Neural progenitor cell (in vitro differentiated cells): ENCODE data around the gene CCDC85C. TPM values are rescaled to one million over a fixed set of nuclear protein-coding genes. Genes with fewer than 3 reads are reported as not detected.

Experiments used
- DNase-seq: peaks from one replicate; pipeline ENCODE4 v3.0.0-alpha.2; 2016; ENCODE audit warnings: low spot score
- H2AFZ ChIP-seq: fragments of 200-600 bp; sonication (generic); replicated peaks from 2 replicates; pipeline ENCODE4 v1.6.1; 2016; ENCODE audit warnings: antibody characterized with exemption
- H3F3A ChIP-seq: fragments of 200-600 bp; sonication (generic); 2 replicates; pipeline ENCODE4 v1.6.1; 2016; ENCODE audit warnings: antibody characterized with exemption, low read depth
- H3K27ac ChIP-seq: fragments of 200-600 bp; sonication (generic); 2 replicates; pipeline ENCODE4 v1.5.1; 2016; ENCODE audit warnings: mild to moderate bottlenecking
- H3K27me3 ChIP-seq: fragments of 200-600 bp; sonication (generic); 2 replicates; pipeline ENCODE4 v1.6.1; 2016; ENCODE audit warnings: mild to moderate bottlenecking, moderate library complexity
- H3K36me3 ChIP-seq: fragments of 200-600 bp; sonication (generic); 2 replicates; pipeline ENCODE4 v1.5.1; 2016
- H3K4me1 ChIP-seq: fragments of 200-600 bp; sonication (generic); 2 replicates; pipeline ENCODE4 v1.6.1; 2016; ENCODE audit warnings: mixed run types
- H3K4me2 ChIP-seq: fragments of 200-600 bp; sonication (generic); 2 replicates; pipeline ENCODE4 v1.6.1; 2016
- H3K4me3 ChIP-seq: fragments of 200-600 bp; sonication (generic); 2 replicates; pipeline ENCODE4 v1.5.1; 2016
- H3K79me2 ChIP-seq: fragments of 200-600 bp; sonication (generic); 2 replicates; pipeline ENCODE4 v1.6.1; 2016; ENCODE audit warnings: low read depth
- H3K9ac ChIP-seq: fragments of 200-600 bp; sonication (generic); 2 replicates; pipeline ENCODE4 v1.6.1; 2016
- H3K9me3 ChIP-seq: fragments of 200-600 bp; sonication (generic); 2 replicates; pipeline ENCODE4 v1.5.1; 2016; ENCODE audit warnings: low read depth
- H4K20me1 ChIP-seq: fragments of 200-600 bp; sonication (generic); 2 replicates; pipeline ENCODE4 v1.6.1; 2016; ENCODE audit warnings: low read depth
- H3K27ac Mint-ChIP-seq: 3 replicates; pipeline ENCODE4 v1.8.0; 2021; ENCODE audit warnings: mixed read lengths
- H3K27me3 Mint-ChIP-seq: 2 replicates; pipeline ENCODE4 v1.8.0; 2022; ENCODE audit warnings: low read depth, mild to moderate bottlenecking, inconsistent platforms, moderate library complexity, mixed read lengths; ENCODE audit not compliant: insufficient read depth
- H3K36me3 Mint-ChIP-seq: 3 replicates; pipeline ENCODE4 v1.8.0; 2021; ENCODE audit warnings: mixed read lengths
- H3K4me1 Mint-ChIP-seq: 3 replicates; pipeline ENCODE4 v1.8.0; 2021; ENCODE audit warnings: mixed read lengths
- H3K4me3 Mint-ChIP-seq: 3 replicates; pipeline ENCODE4 v1.8.0; 2021; ENCODE audit warnings: mild to moderate bottlenecking, moderate library complexity, mixed read lengths
- H3K9me3 Mint-ChIP-seq: 3 replicates; pipeline ENCODE4 v1.8.0; 2020; ENCODE audit warnings: mixed read lengths
- EZH2 ChIP-seq: fragments of 200-600 bp; sonication (generic); IDR thresholded peaks from 2 replicates; pipeline ENCODE4 v1.6.1; 2017; ENCODE audit warnings: antibody characterized with exemption, mild to moderate bottlenecking, moderate library complexity
- EZH2phosphoT487 ChIP-seq: fragments of 200-600 bp; sonication (generic); IDR thresholded peaks from 2 replicates; pipeline ENCODE4 v1.6.1; 2017; ENCODE audit warnings: antibody characterized with exemption
- total RNA-seq: library from RNA; depleted of rRNA; stranded (reverse); fragments of >200 nt; gene quantifications from 2 replicates; pipeline ENCODE4 v1.2.3, GENCODE V29; 2015; ENCODE audit warnings: low replicate concordance
- TF ChIP-seq, protein P1 (sequence below): fragments of 200-600 bp; sonication (generic); IDR thresholded peaks from 2 replicates; pipeline ENCODE4 v1.5.1; 2017; ENCODE audit warnings: antibody characterized with exemption, mild to moderate bottlenecking

Gene CCDC85C
- total RNA-seq, 1 donor from 2014 or later, result 19.0 TPM

DNA sequence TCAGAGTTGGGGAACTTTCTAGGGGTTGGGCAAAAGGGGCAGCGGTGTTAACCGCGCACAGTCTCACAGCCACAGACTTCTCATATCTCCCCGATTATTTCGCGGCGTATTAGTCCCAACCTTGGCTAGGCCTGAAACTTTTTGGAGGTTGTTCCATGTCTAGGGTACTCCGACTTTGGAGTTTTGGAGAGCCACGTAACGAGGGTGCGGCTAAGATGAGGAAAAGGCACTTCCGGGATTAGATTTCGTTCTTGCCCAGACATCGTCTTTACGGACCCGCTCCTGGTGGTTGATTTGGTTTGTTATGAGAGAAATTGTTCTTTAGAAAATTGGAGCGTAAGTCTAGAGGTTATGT lies 122.3 kb downstream of the CCDC85C start:
- Histone ChIP-seq H2AFZ (peak overlapping the region; percentile 38), H3K4me3 (peak overlapping the region; percentile 96), H3K27me3 (no peaks in the 10 kb centered on the region), H3F3A (peaks cover 24% of the 10 kb centered on the region), H3K4me1 (peaks cover 16% of the 10 kb centered on the region), H3K9me3 (no peaks in the 10 kb centered on the region), H3K4me2 (peak overlapping the region; percentile 94), H3K27ac (peak overlapping the region; percentile 97), H3K36me3 (no peaks in the 10 kb centered on the region), H3K79me2 (peaks cover 88% of the 10 kb centered on the region), H3K9ac (peak overlapping the region; percentile 86), H4K20me1 (peaks cover 82% of the 10 kb centered on the region)
- Mint-ChIP-seq H3K4me1 (peaks cover 27% of the 10 kb centered on the region), H3K27me3 (no peaks in the 10 kb centered on the region), H3K27ac (peak overlapping the region; percentile 95), H3K9me3 (no peaks in the 10 kb centered on the region), H3K36me3 (no peaks in the 10 kb centered on the region), H3K4me3 (peak overlapping the region; percentile 98)
- no peak for TF ChIP-seq EZH2phosphoT487
- no peak for TF ChIP-seq EZH2
- TF ChIP-seq, protein P1, sequence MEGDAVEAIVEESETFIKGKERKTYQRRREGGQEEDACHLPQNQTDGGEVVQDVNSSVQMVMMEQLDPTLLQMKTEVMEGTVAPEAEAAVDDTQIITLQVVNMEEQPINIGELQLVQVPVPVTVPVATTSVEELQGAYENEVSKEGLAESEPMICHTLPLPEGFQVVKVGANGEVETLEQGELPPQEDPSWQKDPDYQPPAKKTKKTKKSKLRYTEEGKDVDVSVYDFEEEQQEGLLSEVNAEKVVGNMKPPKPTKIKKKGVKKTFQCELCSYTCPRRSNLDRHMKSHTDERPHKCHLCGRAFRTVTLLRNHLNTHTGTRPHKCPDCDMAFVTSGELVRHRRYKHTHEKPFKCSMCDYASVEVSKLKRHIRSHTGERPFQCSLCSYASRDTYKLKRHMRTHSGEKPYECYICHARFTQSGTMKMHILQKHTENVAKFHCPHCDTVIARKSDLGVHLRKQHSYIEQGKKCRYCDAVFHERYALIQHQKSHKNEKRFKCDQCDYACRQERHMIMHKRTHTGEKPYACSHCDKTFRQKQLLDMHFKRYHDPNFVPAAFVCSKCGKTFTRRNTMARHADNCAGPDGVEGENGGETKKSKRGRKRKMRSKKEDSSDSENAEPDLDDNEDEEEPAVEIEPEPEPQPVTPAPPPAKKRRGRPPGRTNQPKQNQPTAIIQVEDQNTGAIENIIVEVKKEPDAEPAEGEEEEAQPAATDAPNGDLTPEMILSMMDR, result no peak
- no peak for DNase-seq

- DNase-seq, result peak; percentile 99
- Histone ChIP-seq H3K27me3 (no peaks in the 10 kb centered on the region), H4K20me1 (peaks cover 81% of the 10 kb centered on the region), H2AFZ (peak within 1 kb of the TSS; percentile 38), H3K36me3 (no peaks in the 10 kb centered on the region), H3K9ac (peak within 1 kb of the TSS; percentile 86), H3K4me3 (peak within 1 kb of the TSS; percentile 96), H3F3A (peaks cover 24% of the 10 kb centered on the region), H3K4me2 (peak within 1 kb of the TSS; percentile 94), H3K79me2 (peaks cover 88% of the 10 kb centered on the region), H3K4me1 (peaks cover 16% of the 10 kb centered on the region), H3K27ac (peak within 1 kb of the TSS; percentile 97), H3K9me3 (no peaks in the 10 kb centered on the region)
- no peak for TF ChIP-seq EZH2
- TF ChIP-seq, protein P1, result no peak
- no peak for TF ChIP-seq EZH2phosphoT487
- Mint-ChIP-seq H3K4me1 (peaks cover 27% of the 10 kb centered on the region), H3K9me3 (no peaks in the 10 kb centered on the region), H3K36me3 (no peaks in the 10 kb centered on the region), H3K4me3 (peak within 1 kb of the TSS; percentile 98), H3K27ac (peak within 1 kb of the TSS; percentile 95), H3K27me3 (no peaks in the 10 kb centered on the region)
Measured at GRCh38 chr14:99480917-99481744, 122.9 kb downstream of the CCDC85C start, which contains the start of gene CCNK. Gene CCNK (plus strand): TSS chr14:99481409. CDS start chr14:99492678, 11,269 bp downstream.

DNA sequence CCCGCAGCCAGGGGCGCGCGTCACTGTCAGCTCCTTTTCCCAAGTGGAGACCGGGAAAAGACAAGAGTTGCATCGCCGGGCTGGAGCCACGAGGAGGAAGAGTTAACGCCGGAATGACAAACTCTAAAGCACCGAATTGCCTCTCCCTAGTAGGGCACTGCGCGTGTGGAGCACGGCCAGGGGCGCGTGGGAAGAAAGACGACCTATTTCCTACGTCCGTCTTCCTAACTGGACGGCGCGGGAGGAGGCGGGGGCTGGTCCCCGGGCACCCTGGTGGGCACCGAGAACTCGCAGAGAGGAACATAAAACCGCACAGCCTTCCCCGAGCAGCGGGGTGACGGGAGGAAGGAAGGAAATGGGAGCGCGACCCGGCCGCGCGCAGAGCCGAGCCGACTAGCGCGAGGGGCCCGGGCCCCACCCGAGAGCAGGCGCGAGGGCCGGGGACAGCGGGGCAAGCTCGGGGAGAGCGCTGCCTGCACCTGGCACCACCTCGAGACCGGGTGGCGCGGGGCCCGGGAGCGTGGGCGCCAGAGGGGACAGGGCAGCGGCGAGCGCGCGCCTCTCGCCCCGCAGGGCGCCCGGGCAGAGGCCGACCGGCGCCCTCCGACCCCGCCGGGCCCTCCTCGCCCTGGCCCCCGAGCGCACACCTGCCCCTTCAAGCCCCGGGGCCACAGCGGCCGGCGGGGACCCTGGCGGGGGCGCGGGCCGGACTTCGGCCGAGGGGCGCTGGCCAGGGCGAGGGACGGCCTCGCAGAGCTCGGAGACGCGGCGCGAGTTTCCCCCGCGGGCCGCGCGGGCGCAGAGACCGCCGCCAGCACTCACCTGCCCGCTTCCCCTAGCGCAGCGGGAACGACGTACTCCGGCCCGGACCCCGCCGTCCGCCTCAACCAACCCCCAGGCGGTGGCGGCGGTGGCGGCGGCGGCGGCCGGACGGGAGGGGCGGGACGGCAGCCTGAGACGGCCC lies 123.8 kb downstream of the CCDC85C start, which contains the start of gene SETD3:
Gene SETD3, minus strand, starts transcription at position 954 of the 964 bp plus-strand sequence. CDS start 15,054 bp downstream, outside the sequence.
- peak within 1 kb of the TSS; percentile 86 for H3K9ac ChIP-seq
- Mint-ChIP-seq H3K4me1 (peaks cover 30% of the 10 kb centered on the region), H3K9me3 (no peaks in the 10 kb centered on the region), H3K4me3 (peak within 1 kb of the TSS; percentile 98), H3K27ac (peak within 1 kb of the TSS; percentile 95), H3K27me3 (no peaks in the 10 kb centered on the region), H3K36me3 (no peaks in the 10 kb centered on the region)
- peaks cover 81% of the 10 kb centered on the region for H4K20me1 ChIP-seq
- peaks cover 24% of the 10 kb centered on the region for H3F3A ChIP-seq
- peaks cover 88% of the 10 kb centered on the region for H3K79me2 ChIP-seq
- H3K4me1 ChIP-seq, result peaks cover 16% of the 10 kb centered on the region
- DNase-seq, result peak; percentile 75
- peak within 1 kb of the TSS; percentile 96 for H3K4me3 ChIP-seq
- TF ChIP-seq, protein P1, result peak; percentile 28
- TF ChIP-seq EZH2 (no peak), EZH2phosphoT487 (no peak)
- H3K27me3 ChIP-seq, result no peaks in the 10 kb centered on the region
- H3K9me3 ChIP-seq, result no peaks in the 10 kb centered on the region
- peak within 1 kb of the TSS; percentile 94 for H3K4me2 ChIP-seq
- peak within 1 kb of the TSS; percentile 38 for H2AFZ ChIP-seq
- H3K27ac ChIP-seq, result peak within 1 kb of the TSS; percentile 97
- no peaks in the 10 kb centered on the region for H3K36me3 ChIP-seq
